HepG2 (cell line): Measurements from ENCODE around the gene ARHGEF26.

ENCODE experiments used
- NFKB2 ChIP-seq: sonication (generic); formaldehyde crosslinking; IDR thresholded peaks from 2 replicates; pipeline ENCODE4 v1.4.0; 2020; ENCODE audit warnings: missing genetic modification reagents, borderline replicate concordance
- NFRKB ChIP-seq: fragments of 450-650 bp; IDR thresholded peaks from 2 replicates; pipeline ENCODE4 v1.6.1; 2017
- SP2 ChIP-seq: sonication (generic); formaldehyde crosslinking; IDR thresholded peaks from 2 replicates; pipeline ENCODE4 v1.5.1; 2020; ENCODE audit warnings: mild to moderate bottlenecking, missing genetic modification reagents
- TAF1 ChIP-seq: sonication (generic); formaldehyde crosslinking; IDR thresholded peaks from 2 replicates; pipeline ENCODE4 v1.4.0; 2020; ENCODE audit warnings: missing genetic modification reagents
- TAF15 ChIP-seq: fragments of 200-400 bp; formaldehyde crosslinking; IDR thresholded peaks from one replicate; pipeline ENCODE4 v1.6.1; 2018; ENCODE audit warnings: mild to moderate bottlenecking, low read depth, low read length; ENCODE audit not compliant: poor library complexity, severe bottlenecking
- ZNF10 ChIP-seq: sonication (generic); formaldehyde crosslinking; IDR thresholded peaks from 2 replicates; pipeline ENCODE4 v1.4.0; 2020; ENCODE audit warnings: mild to moderate bottlenecking, low read depth, missing genetic modification reagents, borderline replicate concordance
- TF ChIP-seq, protein P1 (sequence below): sonication (generic); formaldehyde crosslinking; IDR thresholded peaks from 2 replicates; pipeline ENCODE4 v1.5.0; 2020; ENCODE audit warnings: mild to moderate bottlenecking, missing genetic modification reagents, moderate library complexity

DNA sequence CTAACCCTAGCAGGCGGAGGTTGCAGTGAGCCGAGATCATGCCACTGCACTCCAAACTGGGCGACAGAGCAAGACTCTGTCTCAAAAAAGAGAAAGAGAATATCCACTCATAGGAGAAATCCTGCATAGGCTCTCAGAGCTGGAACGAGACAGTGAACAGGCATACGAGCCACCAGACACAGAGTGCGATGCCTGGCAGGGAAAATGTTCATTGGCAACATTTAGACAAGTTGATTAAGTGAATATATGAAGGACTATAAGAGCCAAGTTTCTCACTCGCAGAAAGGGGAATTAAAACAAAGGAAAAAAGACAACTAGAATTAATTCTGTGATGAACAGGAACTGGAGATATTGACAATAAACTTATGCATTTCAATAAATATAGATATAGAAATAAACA, 27.1 kb upstream of the ARHGEF26 start:
- TF ChIP-seq, protein P1, sequence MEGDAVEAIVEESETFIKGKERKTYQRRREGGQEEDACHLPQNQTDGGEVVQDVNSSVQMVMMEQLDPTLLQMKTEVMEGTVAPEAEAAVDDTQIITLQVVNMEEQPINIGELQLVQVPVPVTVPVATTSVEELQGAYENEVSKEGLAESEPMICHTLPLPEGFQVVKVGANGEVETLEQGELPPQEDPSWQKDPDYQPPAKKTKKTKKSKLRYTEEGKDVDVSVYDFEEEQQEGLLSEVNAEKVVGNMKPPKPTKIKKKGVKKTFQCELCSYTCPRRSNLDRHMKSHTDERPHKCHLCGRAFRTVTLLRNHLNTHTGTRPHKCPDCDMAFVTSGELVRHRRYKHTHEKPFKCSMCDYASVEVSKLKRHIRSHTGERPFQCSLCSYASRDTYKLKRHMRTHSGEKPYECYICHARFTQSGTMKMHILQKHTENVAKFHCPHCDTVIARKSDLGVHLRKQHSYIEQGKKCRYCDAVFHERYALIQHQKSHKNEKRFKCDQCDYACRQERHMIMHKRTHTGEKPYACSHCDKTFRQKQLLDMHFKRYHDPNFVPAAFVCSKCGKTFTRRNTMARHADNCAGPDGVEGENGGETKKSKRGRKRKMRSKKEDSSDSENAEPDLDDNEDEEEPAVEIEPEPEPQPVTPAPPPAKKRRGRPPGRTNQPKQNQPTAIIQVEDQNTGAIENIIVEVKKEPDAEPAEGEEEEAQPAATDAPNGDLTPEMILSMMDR (CRISPR knock-in tag) = no peak
- TF ChIP-seq TAF1 (CRISPR knock-in tag) (no peak), NFKB2 (CRISPR knock-in tag) (no peak), NFRKB (no peak), TAF15 (no peak), ZNF10 (CRISPR knock-in tag) (no peak), SP2 (CRISPR knock-in tag) (no peak)
